GM18499 (cell line): Measurements from ENCODE around the gene UBE2V1.
"Not testable (repeated sequence)": the region's sequence is repeated elsewhere in the genome, so short reads cannot be mapped to it uniquely, and the experiment has no call there.

Experiments used
- ATAC-seq: cut with Tn5 transposase; IDR thresholded peaks from one replicate; pipeline ENCODE4 v1.9.1; 2021; ENCODE audit warnings: moderate number of reproducible peaks; ENCODE audit not compliant: insufficient read depth, unreplicated experiment

UBE2V1 gene

DNA sequence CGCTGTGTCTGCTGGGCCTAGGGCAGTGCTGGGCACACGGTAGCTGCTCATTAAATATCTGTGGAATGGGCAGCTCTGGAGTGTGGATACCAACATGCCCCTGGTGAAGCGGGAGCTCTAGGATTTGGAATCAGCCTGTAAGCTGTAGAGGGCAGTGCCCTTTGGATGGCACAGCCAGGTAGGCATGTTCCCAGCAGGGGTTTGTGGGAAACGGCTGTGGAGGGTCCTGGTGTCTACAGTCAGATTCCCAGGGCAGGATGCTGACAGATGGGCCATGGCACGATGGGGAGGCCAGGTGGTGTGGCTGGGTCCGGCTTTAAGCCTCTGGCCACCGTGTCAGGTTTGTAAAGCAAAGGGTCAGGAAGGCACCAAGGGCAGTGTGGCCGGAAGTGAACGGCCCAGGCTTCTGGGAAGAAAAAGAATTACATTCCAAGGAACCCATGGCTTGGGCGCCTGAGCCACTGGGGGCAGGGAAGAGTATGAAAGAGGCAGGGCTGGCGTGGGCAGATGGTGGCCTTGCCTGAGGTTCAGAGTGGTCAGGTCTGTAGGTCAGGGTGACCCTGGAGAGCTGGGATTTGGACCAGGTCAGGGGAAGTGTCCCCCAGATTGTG is 44.8 kb downstream of the UBE2V1 start:
- no peak for ATAC-seq

DNA sequence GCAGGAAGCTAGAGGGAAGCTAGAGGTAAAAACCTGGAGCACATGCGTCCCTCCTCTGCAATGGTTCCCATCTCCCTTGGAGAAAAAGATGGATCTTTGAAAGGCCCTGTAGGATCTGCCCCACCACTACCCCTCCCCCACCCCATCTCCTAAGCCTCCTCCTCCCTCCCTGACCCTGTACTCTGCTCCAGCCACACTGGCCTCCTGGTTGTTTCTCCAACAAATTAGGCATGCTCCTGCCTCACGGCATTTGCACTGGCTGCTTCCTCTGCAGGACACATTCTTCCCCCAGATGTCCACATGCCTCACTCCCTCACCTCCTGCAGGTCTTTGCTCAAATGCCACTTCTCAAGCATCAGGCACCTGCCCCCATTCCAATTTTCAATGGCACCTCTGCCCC is 45.5 kb downstream of the UBE2V1 start:
- no peak for ATAC-seq

DNA sequence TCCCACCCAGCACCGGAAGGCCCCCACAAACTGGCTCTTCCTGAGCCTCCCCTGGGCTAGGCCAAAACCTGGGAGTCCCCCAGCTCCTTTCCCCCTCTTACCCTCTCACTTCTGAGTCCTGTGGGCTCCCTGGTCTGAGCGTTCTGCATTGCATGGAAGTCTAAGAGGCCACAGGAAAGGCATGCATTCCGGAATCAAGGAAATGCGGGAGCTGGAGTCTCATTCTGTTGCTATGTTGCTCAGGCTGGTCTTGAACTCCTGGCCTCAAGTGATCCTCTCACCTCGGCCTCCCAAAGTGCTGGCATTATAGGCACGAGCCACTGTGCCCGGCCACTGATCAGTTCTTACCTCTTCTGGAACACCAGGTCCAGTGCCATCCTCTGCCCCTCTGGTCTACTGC is 45.9 kb downstream of the UBE2V1 start:
- ATAC-seq, result no peak

DNA sequence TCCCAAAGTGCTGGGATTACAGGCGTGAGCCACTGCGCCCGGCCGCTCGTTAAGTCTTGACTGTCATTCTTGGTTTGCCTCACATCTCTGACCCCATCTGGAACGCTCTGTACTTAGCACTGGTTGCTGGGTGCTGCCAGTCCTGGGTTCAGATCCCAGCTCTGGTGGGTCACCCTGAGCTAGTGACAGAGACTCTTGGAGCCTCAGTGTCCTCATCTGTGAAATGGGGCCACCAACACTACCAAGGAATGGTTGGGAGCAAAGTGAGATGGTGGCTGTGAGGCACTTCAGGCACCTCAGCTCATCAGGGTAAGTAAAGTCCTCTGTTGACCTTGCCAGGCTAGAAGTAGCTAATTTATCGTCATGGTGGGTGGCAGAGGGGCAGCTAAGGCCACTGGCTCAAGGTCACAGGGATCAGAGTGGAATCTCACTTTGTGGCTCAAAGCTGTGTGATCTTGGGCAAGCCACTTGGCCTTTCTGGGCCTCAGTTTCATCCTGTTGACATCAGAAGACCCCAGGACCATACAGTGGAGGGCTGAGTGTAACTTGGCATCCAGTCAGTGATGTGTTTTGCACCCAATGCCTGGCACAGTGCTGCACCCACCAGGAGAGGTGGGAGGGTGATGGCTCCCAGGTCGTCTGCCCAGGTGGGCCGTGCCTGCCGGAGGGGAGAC is 46.7 kb downstream of the UBE2V1 start:
- no peak for ATAC-seq

DNA sequence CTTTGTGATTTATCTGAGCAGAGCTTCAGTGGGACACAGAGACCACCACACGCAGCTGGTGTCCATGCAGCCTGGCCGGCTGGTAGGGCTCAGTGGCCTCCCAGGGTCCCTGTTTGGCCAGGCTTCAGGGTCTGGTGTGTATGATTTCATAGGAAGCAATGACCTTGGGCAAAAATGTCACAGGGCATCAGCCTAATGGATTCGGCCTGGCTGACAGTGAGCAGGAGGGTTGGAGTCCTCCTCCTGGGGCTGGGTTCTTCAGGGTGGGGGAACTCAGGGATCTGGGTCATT is 47.7 kb downstream of the UBE2V1 start:
- no peak for ATAC-seq

DNA sequence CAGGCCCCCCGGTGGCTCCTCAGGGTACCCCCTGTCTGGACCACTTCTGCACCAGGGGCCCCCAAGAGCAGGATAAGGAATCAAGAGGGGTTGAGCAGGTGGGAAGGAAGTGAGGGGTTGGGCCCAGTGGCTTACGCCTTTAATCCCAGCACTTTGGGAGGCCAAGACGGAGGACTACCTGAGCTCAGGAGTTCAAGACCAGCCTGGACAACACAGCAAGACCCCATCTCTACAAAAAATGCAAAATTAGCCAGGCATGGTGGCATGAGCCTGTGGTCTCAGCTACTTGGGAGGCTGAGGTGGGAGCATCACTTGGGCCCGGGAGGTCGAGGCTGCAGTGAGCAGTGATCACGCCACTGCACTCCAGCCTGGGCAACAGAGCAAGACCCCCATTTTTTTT is 49.2 kb downstream of the UBE2V1 start:
- not testable (repeated sequence) for ATAC-seq

DNA sequence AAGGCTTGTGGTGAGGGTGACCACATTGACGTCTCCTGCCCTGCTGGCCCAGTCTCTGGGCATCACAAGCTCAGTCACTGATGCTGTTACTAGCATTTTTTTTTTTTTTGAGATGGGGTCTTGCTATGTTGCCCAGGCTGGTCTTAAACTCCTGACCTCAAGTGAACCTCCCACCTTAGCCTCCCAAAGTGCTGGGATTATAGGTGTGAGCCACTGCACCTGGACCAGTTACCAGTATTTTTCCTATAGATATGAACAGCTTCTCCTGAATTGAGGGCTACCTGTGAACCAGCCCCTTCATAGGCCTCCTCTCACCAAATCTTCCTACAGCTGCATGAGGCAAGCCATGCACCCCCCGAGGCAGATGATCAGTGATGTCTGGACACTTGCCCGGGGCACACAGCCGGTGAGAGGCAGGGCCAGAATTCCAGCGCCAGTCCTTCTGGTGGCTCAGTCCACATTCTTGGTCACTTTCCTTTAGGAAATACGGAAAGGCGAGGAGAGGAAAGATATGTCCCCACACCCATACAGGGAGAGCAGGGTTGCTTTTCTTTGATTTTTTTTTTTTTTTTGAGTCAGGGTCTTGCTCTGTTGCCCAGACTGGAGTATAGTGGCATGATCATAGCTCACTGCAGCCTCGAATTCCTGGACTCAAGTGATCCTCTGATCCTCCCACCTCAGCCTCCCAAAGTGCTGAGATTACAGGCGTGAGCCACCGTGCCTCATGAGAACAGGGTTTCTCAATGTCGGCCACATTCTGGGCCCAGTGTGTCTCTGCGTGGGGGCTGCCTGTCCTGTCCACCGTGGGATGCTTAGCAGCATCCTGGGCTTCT is 50.7 kb downstream of the UBE2V1 start:
- ATAC-seq, result no peak

DNA sequence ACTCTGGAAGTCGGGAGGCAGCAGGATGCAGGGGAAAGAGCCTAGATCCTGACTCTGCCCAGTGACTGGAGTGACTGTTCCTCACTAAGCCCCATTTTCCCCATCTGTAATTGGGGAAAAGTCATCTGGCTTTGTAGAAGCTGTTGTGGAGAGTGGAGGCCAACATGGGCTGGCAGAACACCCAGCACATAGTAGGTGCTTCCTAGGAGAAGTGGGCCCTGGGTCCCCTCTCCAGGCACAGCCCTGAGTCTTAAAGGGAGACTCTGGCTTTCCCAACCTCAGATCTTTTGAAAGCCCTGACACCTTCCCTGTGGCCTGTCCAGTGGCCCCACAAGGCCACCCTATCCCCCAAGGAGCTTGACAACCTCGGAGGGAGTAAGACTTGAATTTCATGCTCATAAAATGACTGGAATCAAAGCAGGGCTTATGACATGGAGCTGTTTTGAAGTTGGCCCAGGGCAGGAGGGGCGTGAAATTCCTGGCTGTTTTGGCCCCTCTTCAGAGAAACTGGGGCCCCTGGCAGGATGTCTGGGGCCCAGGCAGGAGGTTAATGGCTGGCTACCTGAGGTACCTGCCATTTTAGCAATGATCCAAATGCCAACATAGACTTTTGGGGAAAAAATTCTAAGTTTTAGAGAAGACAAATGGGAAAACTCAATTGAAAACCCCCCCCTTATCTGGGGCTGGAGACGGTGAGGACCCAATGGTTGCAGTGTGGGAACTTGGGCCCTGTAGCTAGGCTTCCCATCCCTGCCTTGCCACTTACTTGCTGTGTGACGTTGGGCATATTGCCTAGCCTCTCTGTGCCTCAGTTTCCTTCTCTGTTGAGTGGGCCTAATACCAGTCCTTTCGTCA is 51.6 kb downstream of the UBE2V1 start:
- no peak for ATAC-seq

DNA sequence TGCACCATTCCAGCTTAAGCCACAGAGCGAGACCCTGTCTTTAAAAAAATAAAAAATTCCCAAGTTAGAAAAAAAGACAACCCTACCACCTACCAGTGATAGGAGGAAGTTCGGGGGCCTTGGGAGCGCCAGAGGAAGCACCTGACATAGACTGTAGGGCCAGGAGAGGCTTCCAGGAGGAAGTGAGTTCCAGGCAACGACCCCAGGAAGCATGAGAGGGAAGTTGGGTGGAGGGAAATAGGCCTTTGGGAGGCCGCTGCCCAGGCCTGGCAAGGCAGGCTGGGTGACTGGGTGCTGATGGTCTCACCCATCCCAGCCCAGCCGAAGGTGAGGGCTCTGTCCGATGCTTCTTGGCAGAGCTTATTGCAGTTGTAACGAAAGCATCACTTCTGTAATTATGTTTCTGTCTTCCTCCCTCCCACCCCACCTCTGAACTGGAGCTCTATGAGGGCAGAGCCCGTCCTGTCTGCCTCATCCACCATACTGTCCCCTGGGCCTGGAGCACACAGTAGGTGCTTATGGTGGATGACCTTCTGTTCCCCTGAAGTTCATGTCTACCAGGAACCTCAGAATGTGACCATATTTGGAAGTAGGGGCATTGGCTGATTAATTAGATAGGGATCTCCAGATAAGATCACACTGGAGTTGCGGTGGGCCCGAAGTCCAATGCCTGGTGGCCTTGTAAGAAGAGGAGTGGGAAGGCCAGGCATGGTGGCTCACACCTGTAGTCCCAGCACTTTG is 54.1 kb downstream of the UBE2V1 start:
- no peak for ATAC-seq

DNA sequence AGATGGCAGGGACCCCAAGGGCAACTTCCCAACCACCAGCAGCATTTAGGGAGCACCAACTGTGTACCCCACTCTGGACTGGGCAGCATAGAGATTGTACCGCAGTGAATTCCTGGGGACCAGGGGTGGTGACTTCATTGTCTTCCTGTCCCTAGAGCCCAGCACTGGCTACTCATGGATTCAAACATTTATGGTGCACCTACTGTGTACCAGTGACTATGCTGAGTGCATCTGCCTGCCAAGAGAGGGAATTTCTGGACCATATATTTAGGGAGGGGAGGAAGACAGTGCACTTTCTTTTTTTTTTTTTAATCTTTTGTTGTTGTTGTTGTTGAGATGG is 55.3 kb downstream of the UBE2V1 start:
- no peak for ATAC-seq

DNA sequence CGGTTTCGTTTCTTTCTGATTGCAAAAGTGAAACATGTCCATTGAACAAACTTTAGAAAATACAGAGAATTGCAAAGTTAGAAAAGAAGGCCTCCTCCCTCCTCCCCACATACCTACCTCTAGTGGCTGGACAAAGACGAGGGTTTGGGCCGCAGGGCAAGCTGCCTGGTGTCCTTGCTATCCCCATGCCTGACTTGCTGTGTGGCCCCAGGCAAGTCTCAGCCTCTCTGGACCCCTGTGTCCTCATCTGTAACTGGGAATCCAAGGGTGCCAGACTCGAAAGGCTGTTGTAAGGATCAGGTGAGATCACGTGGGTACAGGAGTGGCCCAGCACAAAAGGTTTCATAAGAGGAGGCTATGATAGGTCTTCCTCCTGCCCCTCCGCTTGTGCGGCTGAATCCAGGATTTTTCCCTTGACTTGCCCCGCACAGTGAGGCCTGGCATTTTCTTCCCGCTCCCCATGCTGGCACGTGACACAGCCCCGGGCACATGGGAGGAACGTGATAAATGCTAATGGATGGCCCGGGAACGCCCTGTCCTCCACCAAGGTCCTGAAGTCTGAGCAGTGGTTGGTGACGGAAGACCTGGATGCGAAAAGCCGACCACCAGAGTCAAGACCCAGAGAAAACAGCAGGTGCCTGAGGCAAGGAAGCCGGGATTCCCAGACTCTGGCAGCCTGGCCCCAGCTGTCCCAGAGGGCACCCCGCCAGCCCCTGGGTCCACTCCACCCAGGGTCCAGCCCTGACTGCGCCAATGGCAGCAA is 55.8 kb downstream of the UBE2V1 start:
- ATAC-seq, result no peak

DNA sequence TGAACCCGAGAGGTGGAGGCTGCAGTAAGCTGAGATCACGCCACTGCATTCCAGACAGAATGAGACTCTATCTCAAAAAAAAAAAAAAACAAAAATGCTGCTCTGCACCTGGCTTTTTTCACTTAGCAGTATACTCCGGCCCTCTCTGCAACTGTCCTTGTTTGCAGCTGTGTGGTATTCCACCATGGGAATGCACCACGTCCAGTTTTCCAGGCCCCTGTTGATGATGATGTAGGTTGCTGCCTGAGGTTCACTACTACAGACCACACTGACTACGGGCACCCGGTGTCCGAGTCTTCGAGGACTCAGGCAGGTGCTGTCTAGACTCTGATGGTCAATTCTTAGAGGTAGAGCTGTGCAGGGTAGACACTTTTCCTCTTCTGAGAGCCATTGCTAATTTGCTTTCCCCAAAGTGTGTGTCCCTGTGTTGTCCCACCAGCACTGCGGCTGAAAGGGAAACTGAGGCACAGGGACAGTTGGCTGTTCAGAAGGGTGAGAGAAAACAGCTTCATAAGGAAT is 56.5 kb downstream of the UBE2V1 start:
- no peak for ATAC-seq

DNA sequence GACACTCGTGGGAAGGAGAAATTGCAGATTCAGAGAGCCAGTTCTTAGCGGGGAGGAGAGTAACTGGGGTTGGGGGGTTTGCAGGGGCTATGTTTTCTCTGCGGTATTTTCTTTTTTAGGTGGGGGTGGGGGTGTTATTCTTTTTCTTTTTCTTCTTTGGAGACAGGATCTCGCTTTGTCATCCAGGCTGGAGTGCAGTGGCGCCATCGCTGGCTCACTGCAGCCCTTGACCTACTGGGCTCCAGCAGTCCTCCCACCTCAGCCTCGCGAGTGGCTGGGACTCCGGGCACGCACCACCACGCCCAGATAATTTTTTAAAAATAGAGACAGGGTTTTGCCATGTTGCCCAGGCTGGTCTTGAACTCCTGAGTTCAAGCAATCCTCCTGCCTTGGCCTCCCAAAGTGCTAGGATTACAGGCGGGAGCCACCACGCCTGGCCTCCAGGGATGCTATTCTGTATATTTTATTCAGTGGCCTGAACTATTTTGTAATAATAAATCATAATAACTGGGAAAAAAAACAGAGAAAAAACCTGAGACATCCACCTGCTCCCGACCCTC is 57.3 kb downstream of the UBE2V1 start:
- no peak for ATAC-seq

DNA sequence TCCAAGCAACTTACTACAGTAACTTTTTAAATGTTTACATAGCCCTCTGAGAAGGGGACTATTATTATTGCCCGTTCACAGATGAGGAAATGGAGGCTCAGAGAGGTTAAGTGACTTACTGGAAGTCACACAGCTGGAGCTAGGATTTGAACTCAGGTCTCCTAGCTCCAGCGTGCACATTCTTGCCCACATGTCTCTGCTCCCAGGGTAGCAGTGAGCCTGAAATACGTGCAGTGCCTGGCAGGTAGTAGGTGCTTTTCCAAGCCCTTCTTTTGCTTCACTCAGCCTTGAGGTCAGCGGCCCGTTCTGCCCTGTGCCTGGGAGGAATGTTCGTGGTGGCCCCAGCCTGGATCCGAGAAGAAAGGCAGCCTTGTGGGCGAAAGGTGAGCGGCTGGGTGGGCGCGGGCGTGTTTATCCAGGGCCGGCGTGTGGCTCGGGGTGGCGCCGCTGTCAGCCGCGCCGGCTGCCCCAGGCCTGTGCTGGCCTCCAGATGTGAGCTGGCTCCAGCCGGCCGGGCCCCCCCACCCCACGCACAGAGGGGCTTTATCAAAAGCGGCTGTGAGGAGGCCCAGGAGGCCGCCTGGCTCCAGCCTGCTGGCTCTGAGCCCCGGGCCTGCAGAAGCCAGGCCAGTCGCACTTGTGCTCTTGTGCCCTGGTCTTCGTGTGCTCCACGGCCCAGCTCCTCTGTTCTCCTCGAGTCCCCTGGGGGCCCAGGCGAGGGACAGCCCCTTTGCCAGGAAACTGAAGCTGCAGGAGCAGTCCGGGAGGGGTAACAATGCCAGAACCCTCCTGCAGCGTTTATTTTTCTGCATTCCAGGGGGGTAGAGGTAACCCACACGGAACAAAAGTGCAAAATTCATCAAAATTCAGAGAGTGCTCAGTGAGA is 58.1 kb downstream of the UBE2V1 start:
- ATAC-seq, result no peak

DNA sequence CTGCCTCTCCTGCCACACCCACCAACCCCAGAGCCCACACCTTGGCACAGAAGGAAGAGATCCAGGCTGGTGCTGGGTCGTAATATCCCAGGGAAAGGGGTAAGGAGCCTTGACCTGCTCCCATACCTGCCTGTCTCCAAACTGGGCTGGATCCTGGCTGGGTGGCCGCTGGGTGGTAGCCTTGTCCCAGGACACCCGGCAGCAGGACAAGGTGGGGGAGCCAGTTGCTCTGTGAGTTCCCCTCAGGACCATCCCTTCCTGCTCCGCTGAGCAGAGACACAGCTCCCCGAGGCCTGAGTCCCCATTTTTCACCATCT is 58.8 kb downstream of the UBE2V1 start:
- no peak for ATAC-seq

DNA sequence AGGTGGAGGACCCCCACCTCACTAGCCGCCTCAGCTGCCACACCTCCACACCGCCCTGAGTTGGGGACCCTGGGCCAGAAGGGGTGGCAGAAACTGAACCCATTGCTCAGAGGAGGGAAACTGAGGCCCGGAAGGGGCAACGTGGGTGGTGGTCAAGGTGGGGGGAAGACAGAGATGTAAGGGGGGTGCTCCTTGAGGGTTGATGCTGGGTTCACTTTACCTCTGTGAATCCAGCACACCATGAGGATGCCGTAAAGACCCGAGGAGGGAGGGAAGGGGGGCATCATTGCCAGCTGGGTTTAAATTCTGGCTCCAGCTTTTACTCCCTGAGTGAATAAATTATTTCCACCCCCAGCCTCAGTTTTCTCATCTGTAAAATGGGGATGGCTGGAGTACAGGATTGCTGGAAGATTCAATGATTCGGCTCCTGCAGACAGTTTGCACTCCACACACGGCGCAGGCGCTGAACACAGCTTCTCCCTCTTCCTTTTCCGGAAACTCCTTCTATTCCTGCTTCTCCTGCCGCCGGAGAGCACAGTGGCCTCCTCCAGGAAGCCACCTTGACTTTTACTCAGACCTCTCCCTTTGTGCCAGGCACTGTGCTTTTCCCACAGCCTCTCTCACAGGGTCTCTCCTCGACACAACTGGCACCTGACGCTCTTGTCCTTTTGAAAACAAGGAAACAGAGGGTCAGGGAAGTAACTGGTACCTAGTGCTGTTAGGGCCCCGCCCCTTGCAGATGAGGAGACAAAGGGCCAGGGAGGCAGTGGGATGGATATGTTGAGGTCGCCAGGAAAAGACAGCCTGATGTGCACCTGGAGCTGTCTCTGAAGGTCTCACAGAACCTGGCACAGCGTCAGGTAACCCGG is 59.4 kb downstream of the UBE2V1 start:
- no peak for ATAC-seq
